GM18508 (cell line): ENCODE results near the gene LYST.
"Not testable (repeated sequence)": the region's sequence is repeated elsewhere in the genome, so short reads cannot be mapped to it uniquely, and the experiment has no call there.

Experiments used
- ATAC-seq: cut with Tn5 transposase; IDR thresholded peaks from one replicate; pipeline ENCODE4 v1.9.1; 2021; ENCODE audit warnings: moderate number of reproducible peaks; ENCODE audit not compliant: insufficient read depth, unreplicated experiment

The LYST gene

GRCh38 chr1:235826102-235826854, 40.4 kb downstream of the LYST start:
- ATAC-seq: no peak

DNA sequence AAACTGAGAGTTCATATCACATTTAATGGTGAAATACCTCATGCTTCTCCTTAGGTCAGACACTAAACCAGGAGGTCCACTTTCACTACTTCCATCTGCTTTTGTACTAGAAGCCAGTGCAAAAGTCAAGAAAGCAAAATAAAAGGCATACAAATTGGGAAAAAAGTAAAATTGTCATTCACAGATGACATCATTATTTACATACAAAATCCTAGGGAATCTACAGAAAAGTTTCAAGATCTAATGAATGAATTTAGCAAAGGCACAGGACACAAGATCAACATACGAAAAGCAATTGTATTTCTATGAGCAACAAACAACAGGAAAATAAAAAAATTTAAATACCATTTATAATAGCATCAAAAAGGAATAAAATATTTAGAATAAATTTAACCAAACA, 41.5 kb downstream of the LYST start:
- no peak for ATAC-seq

GRCh38 chr1:235823684-235824083, 43.0 kb downstream of the LYST start:
- ATAC-seq: no peak

GRCh38 chr1:235822685-235823084, 44.0 kb downstream of the LYST start:
- ATAC-seq: no peak

GRCh38 chr1:235821361-235821981, 45.2 kb downstream of the LYST start:
- no peak for ATAC-seq

DNA sequence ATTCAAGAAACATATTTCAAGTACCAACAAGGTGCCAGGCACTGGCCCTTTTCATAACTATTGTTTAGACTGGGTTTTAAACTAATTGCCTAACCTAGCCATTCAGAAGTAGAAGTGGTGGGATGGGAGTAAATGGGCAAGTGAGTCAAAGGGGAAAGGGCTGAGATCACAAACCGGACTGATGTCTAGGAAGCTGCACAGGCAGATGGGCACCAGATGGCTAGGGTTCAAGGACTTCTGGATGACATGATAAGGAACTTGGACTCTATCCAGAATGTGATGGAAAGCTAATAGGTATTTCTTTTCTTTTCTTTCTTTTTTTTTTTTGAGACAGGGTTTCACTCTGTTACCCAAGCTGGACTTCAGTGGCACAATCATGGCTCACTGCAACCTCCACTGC, 46.6 kb downstream of the LYST start:
- no peak for ATAC-seq

GRCh38 chr1:235818632-235819136, 48.0 kb downstream of the LYST start:
- ATAC-seq: no peak

DNA sequence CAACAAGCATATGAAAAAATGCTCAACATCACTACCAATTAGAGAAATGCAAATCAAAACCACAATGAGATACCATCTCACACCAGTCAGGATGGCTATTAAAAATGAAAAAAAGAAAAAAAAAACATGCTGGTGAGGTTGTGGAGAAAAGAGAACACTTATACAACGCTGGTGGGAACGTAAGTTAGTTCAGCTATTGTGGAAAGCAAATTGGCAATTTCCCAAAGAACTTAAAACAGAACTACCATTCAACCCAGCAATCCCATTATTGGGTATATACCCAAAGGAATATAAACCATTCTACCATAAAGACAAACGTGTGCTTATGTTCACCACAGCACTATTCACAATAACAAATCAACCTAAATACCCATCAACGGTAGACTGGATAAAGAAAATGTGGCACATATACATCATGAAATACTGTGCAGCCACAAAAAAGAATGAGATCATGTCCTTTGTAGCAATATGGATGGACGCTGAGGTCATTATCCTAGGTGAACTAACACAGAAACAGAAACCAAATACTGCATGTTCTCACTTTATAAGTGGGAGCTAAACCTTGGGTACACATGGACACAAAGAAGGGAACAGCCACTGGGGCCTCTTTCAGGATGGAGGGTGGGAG, 49.5 kb downstream of the LYST start:
- no peak for ATAC-seq

DNA sequence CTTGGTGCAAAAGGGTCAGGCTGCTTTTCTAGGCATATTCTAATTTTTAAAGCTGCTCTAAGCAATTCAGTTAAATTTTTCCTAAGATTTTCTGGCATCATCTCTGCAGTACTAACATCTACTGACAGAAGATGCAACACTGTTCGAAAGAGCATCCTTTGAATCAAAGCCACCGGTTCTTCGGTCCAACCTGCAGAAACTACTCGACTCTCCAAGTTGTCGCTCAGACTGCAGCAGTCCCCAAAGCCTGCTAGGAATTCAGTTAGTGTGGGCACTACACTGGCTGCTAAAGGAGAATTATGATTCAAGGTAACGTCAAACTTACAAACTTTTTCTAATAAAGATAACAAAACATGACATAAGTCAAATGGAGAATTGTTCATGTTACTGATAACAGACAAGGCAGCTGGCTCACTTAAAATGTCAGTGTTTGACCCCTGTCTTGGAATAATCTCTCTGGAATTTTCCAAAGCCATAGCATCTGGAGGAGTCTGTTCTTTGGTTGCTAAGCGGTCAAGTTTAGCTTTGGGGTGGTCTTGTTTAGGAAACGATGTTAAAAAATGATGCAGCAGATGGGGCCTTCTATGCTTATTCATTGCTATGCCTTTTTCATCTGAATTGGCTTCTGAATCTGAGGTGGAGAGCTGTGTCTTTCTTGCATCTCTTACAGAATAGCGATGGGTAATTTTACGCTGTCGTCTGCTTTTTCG, 56.9 kb downstream of the LYST start:
- no peak for ATAC-seq

DNA sequence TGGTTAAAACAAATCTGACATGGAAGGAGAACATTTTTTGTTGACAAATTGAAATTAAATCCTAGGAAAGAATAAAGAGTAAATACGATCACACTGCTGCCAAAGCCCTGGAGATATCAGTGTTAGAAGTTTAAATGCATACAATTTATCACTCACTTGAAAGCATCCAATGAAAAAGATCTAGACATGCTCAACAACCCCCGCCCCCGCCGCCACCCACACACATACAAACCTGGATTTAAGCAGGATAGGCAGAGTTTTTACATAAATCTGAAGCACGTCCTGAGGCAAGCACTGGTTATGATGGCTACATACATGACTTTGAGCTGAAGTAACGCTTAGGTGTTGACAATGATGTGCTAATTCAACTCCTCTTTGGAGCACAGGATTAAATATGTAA, 58.5 kb downstream of the LYST start:
- no peak for ATAC-seq

DNA sequence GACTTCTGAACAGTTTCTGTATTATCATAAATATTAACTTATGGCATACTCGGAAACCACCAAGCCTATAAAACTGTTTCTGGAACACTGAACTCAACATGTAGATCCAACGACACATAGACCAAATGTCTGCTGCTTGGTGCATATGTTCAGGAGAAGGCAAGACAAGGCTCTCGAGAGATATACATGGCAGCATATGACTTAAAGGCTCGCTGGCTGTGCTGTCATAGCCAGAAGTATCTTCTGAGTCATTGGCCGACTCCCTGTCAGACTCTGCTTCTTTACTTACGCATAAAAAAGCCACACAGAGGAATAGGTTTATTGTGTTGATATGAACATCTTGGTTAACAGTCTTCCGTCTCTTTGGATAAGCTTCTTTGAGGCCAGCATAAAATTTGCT, 60.6 kb downstream of the LYST start:
- no peak for ATAC-seq

DNA sequence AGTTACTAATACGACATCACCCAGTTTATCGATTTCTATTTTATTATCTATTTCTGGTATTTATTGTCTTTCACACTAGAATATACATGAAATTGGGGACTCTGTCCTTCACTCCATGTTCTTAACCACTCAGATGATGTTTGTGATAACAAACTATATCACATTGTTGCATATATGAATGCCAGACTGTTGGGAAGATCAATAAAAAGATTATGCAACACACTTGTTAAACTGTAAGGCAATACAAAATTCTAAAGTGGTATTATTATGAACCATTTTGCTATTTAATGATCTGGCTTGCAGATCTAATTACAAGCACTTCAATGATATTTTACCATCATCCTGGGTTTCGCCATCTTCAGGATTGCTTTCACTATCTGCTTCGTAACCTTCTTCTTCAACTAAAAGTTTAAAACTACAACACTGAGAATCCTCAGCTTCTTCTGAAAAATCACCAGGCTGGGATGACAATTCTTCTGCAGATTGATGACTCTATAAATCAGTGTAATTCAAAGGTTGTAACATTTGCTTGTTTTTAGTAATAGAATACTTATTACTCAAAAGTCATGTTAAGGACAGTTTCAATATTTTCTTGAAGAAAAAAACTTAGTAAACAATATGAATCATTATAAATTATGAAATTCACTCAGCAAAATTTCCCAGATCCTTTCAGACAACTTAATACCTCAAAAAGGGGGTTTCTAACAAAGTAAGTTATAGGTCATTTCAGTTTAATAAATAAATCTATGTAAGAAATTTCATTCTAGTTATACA, 63.9 kb downstream of the LYST start:
- ATAC-seq: no peak

- ATAC-seq: no peak
Observed at GRCh38 chr1:235799264-235799663, 67.4 kb downstream of the LYST start.

DNA sequence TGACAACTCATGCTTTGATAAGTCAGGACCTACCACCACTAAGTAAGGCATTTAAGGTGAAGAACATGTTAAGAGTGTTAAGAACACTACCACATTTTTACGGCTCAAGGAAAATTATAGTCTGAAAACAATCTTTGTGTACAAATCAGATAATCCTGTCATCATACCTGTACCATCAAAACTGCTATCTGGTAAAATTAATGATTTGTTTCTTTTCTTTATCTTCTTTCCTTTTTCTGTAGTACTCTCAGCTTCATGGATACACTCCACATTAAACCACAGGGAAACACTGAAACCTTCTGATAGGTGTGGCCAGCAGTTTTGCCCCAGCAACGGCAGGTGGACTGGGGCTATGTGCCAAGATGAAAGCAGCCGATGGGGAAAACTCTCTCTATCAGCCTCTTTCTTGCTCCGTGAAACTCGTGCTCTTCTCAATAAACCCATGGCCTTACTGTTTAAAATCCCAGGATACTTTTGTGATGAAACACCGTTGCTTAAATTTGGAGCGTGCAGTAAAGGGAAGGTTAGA, 75.1 kb downstream of the LYST start:
- no peak for ATAC-seq

DNA sequence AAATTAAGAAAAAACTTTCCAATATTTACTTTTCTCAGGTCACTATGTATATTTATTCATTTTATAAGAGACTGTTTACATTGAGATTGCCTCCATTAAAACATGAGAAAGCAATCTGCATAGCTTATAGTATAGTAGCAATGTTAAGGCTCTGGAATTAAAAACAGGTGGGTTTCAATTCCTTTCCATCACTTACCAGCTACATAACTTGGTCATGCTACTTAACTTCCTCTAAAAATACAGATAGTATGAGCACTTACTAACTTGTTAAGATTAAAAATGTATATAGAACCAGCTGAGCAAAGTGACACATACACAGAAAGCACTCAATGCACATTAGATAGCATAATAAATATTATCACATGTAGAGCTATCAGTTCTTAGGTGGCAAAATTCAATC, 76.6 kb downstream of the LYST start:
- ATAC-seq: no peak

- ATAC-seq: not testable (repeated sequence)
Observed at GRCh38 chr1:235786227-235786898, 80.3 kb downstream of the LYST start.

- no peak for ATAC-seq
Observed at GRCh38 chr1:235784950-235785349, 81.8 kb downstream of the LYST start.

GRCh38 chr1:235783148-235783776, 83.4 kb downstream of the LYST start:
- ATAC-seq: no peak

GRCh38 chr1:235782601-235783000, 84.1 kb downstream of the LYST start:
- ATAC-seq: no peak
